Measurements from ENCODE around the gene DRD1.
A peak's percentile ranks its signal among the peaks of the same experiment; 100 is the strongest.

DRD1 gene

DNA sequence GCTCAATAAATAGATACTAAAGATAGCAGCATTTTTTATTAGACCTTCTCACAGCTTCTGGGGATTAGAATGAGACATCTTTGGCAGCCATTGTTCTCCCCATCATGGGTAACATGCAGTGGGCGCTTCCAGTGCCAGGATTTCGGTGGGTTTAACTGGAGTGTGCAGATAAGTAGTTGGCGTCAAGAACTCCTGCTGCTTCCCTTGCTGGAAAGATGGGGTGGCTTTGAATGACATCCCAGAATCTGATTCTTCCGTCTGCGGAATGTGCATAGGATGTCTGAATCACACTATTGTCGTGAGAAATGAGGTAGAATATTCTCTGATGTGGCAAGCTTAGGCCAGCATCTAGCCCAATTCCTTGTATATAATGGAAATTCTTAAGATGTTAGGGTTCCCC, 41.6 kb upstream of the DRD1 start:
- DNase-seq (ENCODE audit: low spot score), result no peak
- TF ChIP-seq, protein P1, sequence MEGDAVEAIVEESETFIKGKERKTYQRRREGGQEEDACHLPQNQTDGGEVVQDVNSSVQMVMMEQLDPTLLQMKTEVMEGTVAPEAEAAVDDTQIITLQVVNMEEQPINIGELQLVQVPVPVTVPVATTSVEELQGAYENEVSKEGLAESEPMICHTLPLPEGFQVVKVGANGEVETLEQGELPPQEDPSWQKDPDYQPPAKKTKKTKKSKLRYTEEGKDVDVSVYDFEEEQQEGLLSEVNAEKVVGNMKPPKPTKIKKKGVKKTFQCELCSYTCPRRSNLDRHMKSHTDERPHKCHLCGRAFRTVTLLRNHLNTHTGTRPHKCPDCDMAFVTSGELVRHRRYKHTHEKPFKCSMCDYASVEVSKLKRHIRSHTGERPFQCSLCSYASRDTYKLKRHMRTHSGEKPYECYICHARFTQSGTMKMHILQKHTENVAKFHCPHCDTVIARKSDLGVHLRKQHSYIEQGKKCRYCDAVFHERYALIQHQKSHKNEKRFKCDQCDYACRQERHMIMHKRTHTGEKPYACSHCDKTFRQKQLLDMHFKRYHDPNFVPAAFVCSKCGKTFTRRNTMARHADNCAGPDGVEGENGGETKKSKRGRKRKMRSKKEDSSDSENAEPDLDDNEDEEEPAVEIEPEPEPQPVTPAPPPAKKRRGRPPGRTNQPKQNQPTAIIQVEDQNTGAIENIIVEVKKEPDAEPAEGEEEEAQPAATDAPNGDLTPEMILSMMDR (conservative IDR thresholded peaks at IDR 0.05; ENCODE audit: low read depth), result no peak
- H3K27ac ChIP-seq, result no peak overlapping the region
- ChIA-PET POLR2A (ENCODE audit: low non-redundant PET) (no interaction called here), CTCF (interaction anchor here (1.3 kb wide), 1 partner anchor 21 kb away, joined by 4 read pairs; no protein-coding TSS in a partner anchor)

DNA sequence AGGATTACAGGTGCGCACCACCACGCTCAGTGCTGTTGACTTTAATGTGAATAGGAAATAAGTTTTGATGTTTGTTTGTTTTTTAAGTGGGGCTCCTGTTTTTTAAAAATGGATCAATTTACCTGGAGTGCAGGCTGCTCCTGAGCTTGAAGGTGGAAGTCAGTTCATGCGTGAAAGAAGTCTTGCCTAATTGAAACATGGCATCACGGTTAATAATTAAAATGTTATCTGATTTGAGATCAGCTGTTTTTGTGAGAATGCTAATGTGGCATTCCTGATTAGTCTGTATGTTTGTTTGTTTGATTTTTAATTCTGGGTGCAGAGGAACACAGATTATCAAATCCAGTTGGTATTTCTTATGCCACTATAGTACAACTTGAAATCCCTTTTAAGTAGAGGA, 40.8 kb upstream of the DRD1 start:
- TF ChIP-seq, protein P1 (conservative IDR thresholded peaks at IDR 0.05; ENCODE audit: low read depth), result no peak
- ChIA-PET POLR2A (ENCODE audit: low non-redundant PET) (no interaction called here), CTCF (interaction anchor here (1.3 kb wide), 1 partner anchor 20 kb away, joined by 4 read pairs; no protein-coding TSS in a partner anchor)
- no peak overlapping the region for H3K27ac ChIP-seq
- no peak for DNase-seq (ENCODE audit: low spot score)

DNA sequence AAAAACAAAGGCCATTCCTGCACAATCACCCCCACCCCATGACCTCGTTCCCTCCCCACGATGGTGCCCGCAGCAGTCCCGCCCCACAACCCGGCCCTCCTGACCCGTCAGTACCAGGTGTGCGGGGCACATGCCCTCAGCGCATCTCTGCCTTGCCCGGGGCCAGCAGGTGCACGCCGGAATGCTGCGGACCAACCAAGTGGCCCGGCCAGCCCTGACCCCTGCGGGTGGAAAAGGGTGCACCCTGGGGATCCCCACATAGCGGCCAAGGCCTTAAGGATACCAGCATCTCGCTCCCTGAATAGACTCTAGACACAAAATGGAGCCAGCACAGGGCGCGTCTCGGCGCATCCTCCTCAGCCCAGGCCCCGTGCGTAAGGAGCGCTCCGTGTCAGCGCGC, 40.3 kb upstream of the DRD1 start:
- DNase-seq (ENCODE audit: low spot score), result no peak
- POLR2A ChIA-PET (ENCODE audit: low non-redundant PET), result no interaction called here
- TF ChIP-seq, protein P1 (conservative IDR thresholded peaks at IDR 0.05; ENCODE audit: low read depth), result no peak
- no peak overlapping the region for H3K27ac ChIP-seq
- CTCF ChIA-PET, result no interaction called here

DNA sequence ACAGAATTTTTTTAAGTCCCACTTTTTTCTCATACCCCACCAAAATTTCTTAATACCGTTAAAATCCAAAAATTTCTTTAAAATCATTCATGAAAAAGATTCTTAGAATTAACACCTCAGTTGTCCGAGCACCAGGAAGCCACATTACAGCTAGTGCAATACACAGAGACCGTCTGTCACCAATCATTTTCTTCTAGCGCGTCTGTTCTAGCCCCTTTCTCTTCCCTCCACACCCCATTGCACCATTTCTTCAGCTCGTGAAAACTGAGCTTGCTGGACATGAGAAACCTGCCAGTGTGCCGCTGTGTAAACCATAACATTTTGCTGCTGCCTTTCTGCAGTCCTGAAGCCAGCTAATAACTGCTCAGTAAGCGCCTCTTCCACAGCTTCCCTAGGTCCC, 39.4 kb upstream of the DRD1 start:
- no peak for DNase-seq (ENCODE audit: low spot score)
- no peak overlapping the region for H3K27ac ChIP-seq
- TF ChIP-seq, protein P1 (conservative IDR thresholded peaks at IDR 0.05; ENCODE audit: low read depth), result no peak
- ChIA-PET CTCF (interaction anchor here (0.7 kb wide), 1 partner anchor 1169 kb away, joined by 4 read pairs; no protein-coding TSS in a partner anchor), POLR2A (ENCODE audit: low non-redundant PET) (no interaction called here)

DNA sequence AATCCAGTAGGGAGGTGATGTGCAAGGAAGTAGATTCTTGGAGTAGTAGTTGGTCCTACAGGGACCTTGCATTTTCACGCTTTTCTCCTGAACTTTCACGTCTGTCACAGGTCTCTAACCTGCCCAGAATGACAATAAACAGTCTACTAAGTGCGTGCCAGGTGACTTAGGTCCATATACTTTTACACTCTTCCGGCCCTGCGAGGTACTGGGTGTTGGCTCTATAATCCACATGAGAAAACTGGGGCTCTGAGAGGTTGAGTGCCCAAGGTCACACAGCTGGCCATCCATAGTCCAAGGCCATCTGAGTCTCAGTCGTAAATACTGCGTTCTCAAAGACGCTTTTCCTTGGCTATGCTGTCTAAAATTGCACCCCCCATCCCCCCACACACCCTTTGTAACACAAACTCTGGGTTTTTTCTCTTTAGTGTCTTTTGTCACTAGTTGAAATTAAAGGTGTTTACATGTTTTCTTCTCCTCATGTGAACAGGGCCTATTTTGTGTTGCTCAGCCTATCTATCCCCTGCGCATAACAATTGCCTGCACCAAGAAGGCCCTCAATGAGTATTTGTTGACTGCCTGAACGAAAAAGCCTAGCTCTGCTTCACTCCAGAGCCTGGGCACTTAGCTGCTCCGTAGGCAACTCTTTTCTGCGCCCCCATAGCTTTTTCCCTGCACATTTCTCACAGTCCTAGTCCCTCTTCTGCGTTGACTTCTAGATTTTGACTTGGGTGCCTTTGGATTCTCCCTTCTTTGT, 35.3 kb upstream of the DRD1 start:
- ChIA-PET POLR2A (ENCODE audit: low non-redundant PET) (no interaction called here), CTCF (interaction anchor here (2.1 kb wide), 1 partner anchor 15 kb away, joined by 7 read pairs; no protein-coding TSS in a partner anchor)
- TF ChIP-seq, protein P1 (conservative IDR thresholded peaks at IDR 0.05; ENCODE audit: low read depth), result no peak
- no peak for DNase-seq (ENCODE audit: low spot score)
- peak overlapping the region; percentile 83 for H3K27ac ChIP-seq

DNA sequence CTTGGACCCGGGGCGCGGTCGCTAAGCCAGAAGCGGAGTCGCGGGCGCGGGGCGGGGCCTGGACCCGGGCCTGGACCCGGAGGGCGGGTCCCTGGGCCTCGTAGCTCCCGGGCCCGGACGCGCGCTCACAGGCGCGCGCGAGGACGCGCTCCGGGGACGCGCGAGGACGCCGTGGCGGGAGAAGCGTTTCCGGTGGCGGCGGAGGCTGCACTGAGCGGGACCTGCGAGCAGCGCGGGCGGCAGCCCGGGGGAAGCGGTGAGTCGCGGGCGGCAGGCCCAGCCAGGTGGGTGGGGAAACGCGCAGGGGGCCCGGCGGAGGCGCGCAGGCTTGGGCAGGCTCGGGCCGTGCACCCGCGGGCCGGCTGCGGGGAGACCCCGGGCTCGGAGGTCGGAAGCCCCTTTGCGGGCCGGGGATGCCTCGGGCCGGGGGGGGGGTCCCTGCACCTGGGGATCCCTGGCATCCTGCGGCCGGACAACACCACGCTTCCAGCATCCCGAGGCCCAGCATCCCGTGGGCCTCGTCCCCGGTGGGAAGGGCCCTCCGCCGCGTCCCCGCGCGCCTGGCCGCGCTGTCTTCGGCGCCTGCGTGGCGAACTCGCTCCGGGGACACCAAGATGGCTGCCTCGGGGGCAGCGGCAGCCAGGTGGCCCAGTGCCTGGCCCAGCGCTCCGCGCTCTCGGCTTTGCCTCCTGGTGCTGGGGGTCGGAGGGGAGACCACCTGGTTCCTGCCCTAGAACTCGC, 34.6 kb upstream of the DRD1 start, which contains the start of gene SFXN1:
SFXN1 (plus strand) TSS at position 177 of the 741 bp plus-strand sequence. CDS start 13,544 bp downstream, outside the sequence.
- CTCF ChIA-PET, result interaction anchor here (0.7 to 2.1 kb wide), 2 partner anchors 14 to 57 kb away, joined by 3 to 11 read pairs; no protein-coding TSS in a partner anchor
- DNase-seq (ENCODE audit: low spot score), result peak; percentile 94
- POLR2A ChIA-PET (ENCODE audit: low non-redundant PET), result interaction anchor here (0.6 to 0.7 kb wide), 2 partner anchors 9 to 14 kb away, joined by 3 to 4 read pairs; no protein-coding TSS in a partner anchor
- TF ChIP-seq, protein P1 (conservative IDR thresholded peaks at IDR 0.05; ENCODE audit: low read depth), result no peak
- H3K27ac ChIP-seq, result peak within 1 kb of the TSS; percentile 83

Data from RWPE1 (cell line).